NCI-H460 (cell line): ENCODE data around the gene CGB7. TPM values are rescaled to one million over a fixed set of nuclear protein-coding genes. Genes with fewer than 3 reads are reported as not detected.
A peak's percentile ranks its signal among the peaks of the same experiment; 100 is the strongest.

Experiments
- DNase-seq: peaks from one replicate; pipeline ENCODE4 v3.0.0-alpha.2; 2016; ENCODE audit warnings: low read depth; ENCODE audit errors: extremely low read depth
- polyA plus RNA-seq: library from polyadenylated mRNA; depleted of rRNA; stranded (reverse); fragments of >200 nt; gene quantifications from 2 replicates; pipeline ENCODE4 v1.2.3, GENCODE V29; 2014; cell fraction: nucleus; rRNA removed
- total RNA-seq: library from RNA; depleted of rRNA; stranded (reverse); fragments of >200 nt; shearing (Covaris generic); gene quantifications from 2 replicates; pipeline ENCODE4 v1.2.3, GENCODE V29; 2014; rRNA removed

Gene CGB7
- total RNA-seq: not detected in 2 replicates
- polyA plus RNA-seq: 0.10 TPM in 1 of 2 replicates, not detected in the other

- DNase-seq: peak; percentile 31
Measured at GRCh38 chr19:49057636-49058234, at the start of gene CGB7. Gene CGB7 (minus strand): TSS chr19:49057749. CDS start chr19:49055375, 2,374 bp downstream.

- DNase-seq: peak; percentile 58
Measured at GRCh38 chr19:49106648-49107135, 49.1 kb upstream of the CGB7 start.

GRCh38 chr19:49104229-49104864 lies 46.8 kb upstream of the CGB7 start:
- no peak for DNase-seq

GRCh38 chr19:49103331-49104085 lies 46.0 kb upstream of the CGB7 start:
- DNase-seq: no peak

GRCh38 chr19:49102303-49102702 lies 44.8 kb upstream of the CGB7 start:
- DNase-seq: no peak

- DNase-seq: no peak
Measured at GRCh38 chr19:49101160-49101559, 43.6 kb upstream of the CGB7 start.

GRCh38 chr19:49098795-49099194 lies 41.2 kb upstream of the CGB7 start:
- no peak for DNase-seq

GRCh38 chr19:49097453-49098288 lies 40.1 kb upstream of the CGB7 start:
- DNase-seq: peak; percentile 69

- DNase-seq: no peak
Measured at GRCh38 chr19:49094505-49095482, 37.2 kb upstream of the CGB7 start.

GRCh38 chr19:49092686-49093085 lies 35.1 kb upstream of the CGB7 start:
- DNase-seq: no peak

GRCh38 chr19:49091391-49092038 lies 34.0 kb upstream of the CGB7 start:
- DNase-seq: no peak

GRCh38 chr19:49086296-49086695 lies 28.7 kb upstream of the CGB7 start:
- DNase-seq: no peak

GRCh38 chr19:49085868-49086232 lies 28.3 kb upstream of the CGB7 start:
- DNase-seq: no peak

- DNase-seq: peak; percentile 96
Measured at GRCh38 chr19:49085020-49085867, 27.7 kb upstream of the CGB7 start, which contains the start of gene SNRNP70. Gene SNRNP70 (plus strand): TSS chr19:49085451. CDS start chr19:49086415, 964 bp downstream.

- no peak for DNase-seq
Measured at GRCh38 chr19:49084206-49085019, 26.9 kb upstream of the CGB7 start.

- DNase-seq: no peak
Measured at GRCh38 chr19:49081273-49081672, 23.7 kb upstream of the CGB7 start.

- DNase-seq: no peak
Measured at GRCh38 chr19:49080392-49080791, 22.8 kb upstream of the CGB7 start.
